Measurements from ENCODE around the gene SERPINB13.
"Not testable (repeated sequence)": the region's sequence is repeated elsewhere in the genome, so short reads cannot be mapped to it uniquely, and the experiment has no call there.

The SERPINB13 gene

DNA sequence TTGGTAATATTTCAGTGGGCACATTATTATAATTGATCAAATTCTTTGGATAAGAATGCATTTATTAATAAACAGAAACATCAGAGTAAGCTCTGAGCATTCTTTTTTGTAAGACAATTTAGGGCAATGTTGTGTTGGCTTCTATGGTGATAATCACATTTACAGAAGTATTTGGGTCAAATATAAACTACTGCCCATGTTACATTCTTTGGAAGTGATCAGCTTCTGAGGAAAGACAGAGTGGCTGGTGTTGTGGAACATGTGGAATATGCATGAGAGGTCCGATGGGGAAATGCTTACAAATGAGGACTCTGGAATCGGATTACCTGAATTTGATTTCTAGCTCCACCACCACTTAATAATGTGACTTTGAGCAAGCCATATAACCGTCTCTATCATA is 19.4 kb downstream of the SERPINB13 start:
- no peak for TF ChIP-seq GATA3 (IDR thresholded peaks at IDR 0.05; ENCODE audit: low read depth, low read length)
- no peak for TF ChIP-seq GATA2 (IDR thresholded peaks at IDR 0.05; ENCODE audit: low read depth, low read length)

GRCh38 chr18:63613420-63613819 is 26.3 kb downstream of the SERPINB13 start:
- TF ChIP-seq GATA3 (IDR thresholded peaks at IDR 0.05; ENCODE audit: low read depth, low read length) (no peak), GATA2 (IDR thresholded peaks at IDR 0.05; ENCODE audit: low read depth, low read length) (no peak)

GRCh38 chr18:63617049-63617914 is 30.1 kb downstream of the SERPINB13 start:
- TF ChIP-seq GATA2 (IDR thresholded peaks at IDR 0.05; ENCODE audit: low read depth, low read length) = no peak
- no peak for TF ChIP-seq GATA3 (IDR thresholded peaks at IDR 0.05; ENCODE audit: low read depth, low read length)

GRCh38 chr18:63617915-63618234 is 30.7 kb downstream of the SERPINB13 start:
- TF ChIP-seq GATA3 (IDR thresholded peaks at IDR 0.05; ENCODE audit: low read depth, low read length) = no peak
- no peak for TF ChIP-seq GATA2 (IDR thresholded peaks at IDR 0.05; ENCODE audit: low read depth, low read length)

GRCh38 chr18:63619661-63620060 is 32.5 kb downstream of the SERPINB13 start:
- TF ChIP-seq GATA3 (IDR thresholded peaks at IDR 0.05; ENCODE audit: low read depth, low read length) (no peak), GATA2 (IDR thresholded peaks at IDR 0.05; ENCODE audit: low read depth, low read length) (no peak)

GRCh38 chr18:63624863-63625262 is 37.7 kb downstream of the SERPINB13 start:
- no peak for TF ChIP-seq GATA3 (IDR thresholded peaks at IDR 0.05; ENCODE audit: low read depth, low read length)
- TF ChIP-seq GATA2 (IDR thresholded peaks at IDR 0.05; ENCODE audit: low read depth, low read length) = no peak

DNA sequence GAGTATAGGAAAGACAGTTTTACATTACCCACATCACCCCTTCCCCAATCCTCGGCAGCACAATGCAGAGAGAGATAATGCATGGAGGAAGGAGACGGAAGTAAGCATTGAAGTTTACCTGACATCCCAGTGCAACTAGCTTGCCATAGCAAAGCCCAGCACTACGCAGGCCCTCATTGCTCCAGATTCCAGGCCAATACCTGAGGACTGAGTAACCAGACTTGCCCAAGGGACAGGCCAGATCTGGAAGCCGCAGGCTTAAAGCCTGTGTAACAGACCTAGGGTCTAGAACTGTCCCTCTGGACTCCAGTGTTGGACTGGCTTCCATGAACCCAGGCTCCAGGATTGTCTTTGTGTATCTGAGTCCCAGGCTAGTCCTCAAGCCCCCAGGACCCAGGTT is 39.3 kb downstream of the SERPINB13 start:
- no peak for TF ChIP-seq GATA2 (IDR thresholded peaks at IDR 0.05; ENCODE audit: low read depth, low read length)
- no peak for TF ChIP-seq GATA3 (IDR thresholded peaks at IDR 0.05; ENCODE audit: low read depth, low read length)

DNA sequence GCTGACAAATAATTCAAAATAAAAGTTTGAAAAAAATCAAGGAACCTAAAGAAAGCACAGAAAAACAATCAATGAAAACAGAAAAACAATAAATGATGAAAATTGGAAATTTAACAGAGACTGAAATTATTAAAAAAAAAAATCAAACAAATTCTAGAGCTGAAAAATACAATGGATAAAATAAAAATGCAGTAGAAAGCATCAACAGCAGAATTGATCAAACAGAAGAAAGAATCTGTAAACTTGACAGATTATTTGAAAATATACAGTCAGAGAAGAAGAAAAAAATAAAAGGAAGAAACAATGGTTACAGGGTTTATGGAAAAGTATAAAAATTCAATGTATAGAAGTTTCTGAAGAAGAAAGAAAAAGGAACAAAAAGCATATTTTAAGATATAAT is 40.7 kb downstream of the SERPINB13 start:
- TF ChIP-seq GATA2 (IDR thresholded peaks at IDR 0.05; ENCODE audit: low read depth, low read length) (no peak), GATA3 (IDR thresholded peaks at IDR 0.05; ENCODE audit: low read depth, low read length) (no peak)

GRCh38 chr18:63637703-63638102 is 50.6 kb downstream of the SERPINB13 start:
- TF ChIP-seq GATA2 (IDR thresholded peaks at IDR 0.05; ENCODE audit: low read depth, low read length) (no peak), GATA3 (IDR thresholded peaks at IDR 0.05; ENCODE audit: low read depth, low read length) (no peak)

GRCh38 chr18:63644142-63644541 is 57.0 kb downstream of the SERPINB13 start, which contains the start of gene SERPINB4:
TSS of gene SERPINB4 (minus strand) at chr18:63644256. CDS start at chr18:63643577, 679 bp downstream.
- not testable (repeated sequence) for TF ChIP-seq GATA3, GATA2 (IDR thresholded peaks at IDR 0.05; ENCODE audit: low read depth, low read length)

DNA sequence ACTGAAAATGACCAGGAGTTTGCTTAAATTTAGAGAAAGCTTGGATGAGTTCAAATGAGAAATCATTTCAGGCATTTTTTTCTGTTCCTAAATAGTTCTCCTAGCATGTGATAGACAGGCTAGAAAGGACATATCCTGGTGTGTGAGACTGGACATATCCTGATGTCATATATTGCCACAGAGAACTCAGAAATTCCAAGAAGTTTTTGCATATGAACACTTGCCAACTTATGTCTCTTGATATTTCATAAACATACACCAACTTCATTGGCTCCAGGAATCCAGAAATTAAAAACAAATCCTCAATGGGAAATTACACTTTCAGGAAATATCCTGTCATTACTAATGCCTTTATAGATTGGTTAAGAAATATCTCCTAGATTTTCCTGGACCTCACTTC is 59.8 kb downstream of the SERPINB13 start:
- TF ChIP-seq GATA3 (IDR thresholded peaks at IDR 0.05; ENCODE audit: low read depth, low read length) (no peak), GATA2 (IDR thresholded peaks at IDR 0.05; ENCODE audit: low read depth, low read length) (no peak)

GRCh38 chr18:63648241-63648640 is 61.1 kb downstream of the SERPINB13 start:
- no peak for TF ChIP-seq GATA3 (IDR thresholded peaks at IDR 0.05; ENCODE audit: low read depth, low read length)
- TF ChIP-seq GATA2 (IDR thresholded peaks at IDR 0.05; ENCODE audit: low read depth, low read length) = no peak
